ENCODE data around the gene PIK3CB. TPM values are rescaled to one million over a fixed set of nuclear protein-coding genes. Genes with fewer than 3 reads are reported as not detected.
A peak's percentile ranks its signal among the peaks of the same experiment; 100 is the strongest.
"Not testable (repeated sequence)": the region's sequence is repeated elsewhere in the genome, so short reads cannot be mapped to it uniquely, and the experiment has no call there.

The PIK3CB gene
- total and polyA plus RNA-seq, 11 donors, result 6.9 to 38.1 (median 29.4) TPM

GRCh38 chr3:138786788-138787271 is 47.9 kb downstream of the PIK3CB start:
- peaks cover 0 to 15% (median 0%) of the 10 kb centered on the region in 9 donors for H3K36me3 ChIP-seq
- intact Hi-C loops (cut with DNase I), result no loop called here
- WGBS, 4 donors, result 89 to 91% (median 90%) methylated on average over 3 of the region's 3 CpGs
- no peaks in the 10 kb centered on the region for H3K27me3 ChIP-seq
- peaks cover 0 to 24% (median 1%) of the 10 kb centered on the region in 12 donors for H3K4me1 ChIP-seq
- TF ChIP-seq CTCF (IDR thresholded peaks at IDR 0.05), result no peak
- no peak for TF ChIP-seq POLR2A (IDR thresholded peaks at IDR 0.05)
- ATAC-seq, result peak in 3 of 4 donors; percentile 48 to 80 (median 53)
- peak overlapping the region in 2 of 12 donors; percentile 1 to 81 for H3K27ac ChIP-seq
- DNase-seq, result no peak
- H3K9me3 ChIP-seq, result no peaks in the 10 kb centered on the region
- H3K4me3 ChIP-seq, result no peak overlapping the region

- TF ChIP-seq POLR2A (IDR thresholded peaks at IDR 0.05) (no peak), CTCF (IDR thresholded peaks at IDR 0.05) (no peak)
- peak overlapping the region in 1 of 12 donors; percentile 81 for H3K27ac ChIP-seq
- intact Hi-C loops (cut with DNase I), result no loop called here
Measured at GRCh38 chr3:138785951-138786350, 48.8 kb downstream of the PIK3CB start.

GRCh38 chr3:138785362-138785857 is 49.3 kb downstream of the PIK3CB start:
- WGBS, 4 donors, result 73 to 80% (median 75%) methylated on average over 7 of the region's 7 CpGs
- Histone ChIP-seq H3K4me1 (peaks cover 0 to 36% (median 3%) of the 10 kb centered on the region in 12 donors), H3K36me3 (peaks cover 0 to 12% (median 0%) of the 10 kb centered on the region in 9 donors), H3K27ac (peak overlapping the region in 1 of 12 donors; percentile 81)
- H3K9me3 ChIP-seq; ATAC-seq; H3K27me3 ChIP-seq; intact Hi-C loops (cut with DNase I); H3K4me3 ChIP-seq; DNase-seq: not testable (repeated sequence)

More at GRCh38 chr3:138785951-138786350, 48.8 kb downstream of the PIK3CB start:
- ATAC-seq (no peak), DNase-seq (no peak)
- Histone ChIP-seq H3K4me3 (no peak overlapping the region), H3K4me1 (peaks cover 0 to 32% (median 3%) of the 10 kb centered on the region in 12 donors), H3K27me3 (no peaks in the 10 kb centered on the region), H3K9me3 (no peaks in the 10 kb centered on the region), H3K36me3 (peaks cover 0 to 12% (median 0%) of the 10 kb centered on the region in 9 donors)

GRCh38 chr3:138782755-138783154 is 52.0 kb downstream of the PIK3CB start:
- DNase-seq (no peak), ATAC-seq (no peak)
- H3K4me3 ChIP-seq, result no peak overlapping the region
- H3K27ac ChIP-seq, result no peak overlapping the region
- peaks cover 0 to 34% (median 3%) of the 10 kb centered on the region in 12 donors for H3K4me1 ChIP-seq
- intact Hi-C loops (cut with DNase I), result no loop called here
- no peak for TF ChIP-seq CTCF (IDR thresholded peaks at IDR 0.05)
- no peaks in the 10 kb centered on the region for H3K27me3 ChIP-seq
- WGBS, 4 donors, result 82 to 94% (median 89%) methylated on average over 1 of the region's 1 CpG
- H3K36me3 ChIP-seq, result peaks cover 0 to 4% (median 0%) of the 10 kb centered on the region in 9 donors
- no peaks in the 10 kb centered on the region for H3K9me3 ChIP-seq

All from heart left ventricle (tissue), 16 donors.